GM11168 (cell line): ENCODE results near the gene EEF1A1.
"Not testable (repeated sequence)": the region's sequence is repeated elsewhere in the genome, so short reads cannot be mapped to it uniquely, and the experiment has no call there.

ENCODE experiments used
- in situ Hi-C: fragments of 300-500 bp; cut with MboI; formaldehyde crosslinking; loops from one replicate; pipeline ENCODE4 v1.12.0; 2022; ENCODE audit warnings: low sequenced_read_pairs; ENCODE audit not compliant: unreplicated experiment

EEF1A1 gene

GRCh38 chr6:73520688-73521350 lies at the start of gene EEF1A1:
Gene EEF1A1, minus strand, starts transcription at chr6:73521032. Its CDS starts 1,006 bp downstream, at chr6:73520026.
- in situ Hi-C loops = no loop called here

- in situ Hi-C loops = no loop called here
Measured at GRCh38 chr6:73569121-73569520, 48.3 kb upstream of the EEF1A1 start.

- in situ Hi-C loops = no loop called here
Measured at GRCh38 chr6:73566954-73567591, 46.2 kb upstream of the EEF1A1 start.

- in situ Hi-C loops = not testable (repeated sequence)
Measured at GRCh38 chr6:73566486-73566871, 45.6 kb upstream of the EEF1A1 start.

GRCh38 chr6:73565767-73566485 lies 45.1 kb upstream of the EEF1A1 start:
- in situ Hi-C loops = no loop called here

- in situ Hi-C loops = no loop called here
Measured at GRCh38 chr6:73564578-73565345, 43.9 kb upstream of the EEF1A1 start.

GRCh38 chr6:73562558-73562957 lies 41.7 kb upstream of the EEF1A1 start:
- in situ Hi-C loops = no loop called here

- in situ Hi-C loops = no loop called here
Measured at GRCh38 chr6:73560853-73561407, 40.1 kb upstream of the EEF1A1 start.

GRCh38 chr6:73560182-73560732 lies 39.4 kb upstream of the EEF1A1 start:
- in situ Hi-C loops = no loop called here

- in situ Hi-C loops = not testable (repeated sequence)
Measured at GRCh38 chr6:73559399-73559794, 38.6 kb upstream of the EEF1A1 start.

GRCh38 chr6:73558624-73559398 lies 38.0 kb upstream of the EEF1A1 start:
- in situ Hi-C loops = no loop called here

- in situ Hi-C loops = no loop called here
Measured at GRCh38 chr6:73556836-73557235, 36.0 kb upstream of the EEF1A1 start.

GRCh38 chr6:73555380-73555949 lies 34.6 kb upstream of the EEF1A1 start:
- in situ Hi-C loops = not testable (repeated sequence)

- in situ Hi-C loops = not testable (repeated sequence)
Measured at GRCh38 chr6:73551115-73551514, 30.3 kb upstream of the EEF1A1 start.

GRCh38 chr6:73548458-73549446 lies 27.9 kb upstream of the EEF1A1 start:
- in situ Hi-C loops = no loop called here

- in situ Hi-C loops = no loop called here
Measured at GRCh38 chr6:73547036-73547435, 26.2 kb upstream of the EEF1A1 start.

GRCh38 chr6:73542891-73543290 lies 22.1 kb upstream of the EEF1A1 start:
- in situ Hi-C loops = no loop called here

GRCh38 chr6:73542481-73542880 lies 21.6 kb upstream of the EEF1A1 start:
- in situ Hi-C loops = not testable (repeated sequence)
